Measurements from ENCODE around the gene NLRP11.

NLRP11 gene

DNA sequence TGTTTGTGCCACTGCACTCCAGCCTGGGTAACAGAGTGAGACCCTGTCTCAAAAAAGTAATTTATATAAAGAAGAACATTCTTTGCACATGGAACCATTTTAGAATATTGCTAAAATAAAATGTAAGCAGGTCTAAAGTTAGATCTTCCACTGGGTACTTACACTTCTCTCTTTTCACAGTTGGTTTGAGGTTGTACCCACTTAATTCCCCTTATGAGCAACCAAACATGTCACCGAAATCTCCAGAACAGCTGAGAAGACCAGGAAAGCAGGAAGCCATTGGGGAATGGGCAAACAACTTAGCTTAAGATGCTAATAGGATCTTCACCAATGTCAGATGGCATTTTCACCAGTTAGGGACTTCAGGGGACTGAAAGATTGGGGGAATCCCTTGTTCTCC is 23.4 kb upstream of the NLRP11 start:
- Histone ChIP-seq H3K4me3 (ENCODE audit: low read length) (peak overlapping the region; percentile 40), H3K9me2 (replicated peaks; ENCODE audit: control insufficient read depth, low read length) (no peaks in the 10 kb centered on the region), H3K4me2 (ENCODE audit: low read length) (peak overlapping the region; percentile 60)

DNA sequence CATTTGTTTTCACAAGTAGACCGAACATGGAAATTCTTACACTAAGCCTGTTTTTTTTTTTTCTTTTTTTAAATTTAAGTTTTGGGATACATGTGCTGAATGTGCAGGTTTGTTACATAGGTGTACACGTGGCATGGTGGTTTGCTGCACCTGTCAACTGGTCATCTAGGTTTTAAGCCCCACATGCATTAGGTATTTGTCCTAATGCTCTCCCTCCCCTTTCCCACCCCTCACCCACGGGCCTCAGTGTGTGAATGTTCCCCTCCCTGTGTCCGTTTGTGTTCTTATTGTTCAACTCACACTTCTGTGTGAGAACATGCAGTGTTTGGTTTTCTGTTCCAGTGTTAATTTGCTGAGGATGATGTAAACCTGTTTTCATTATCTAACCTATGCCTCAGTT is 7.1 kb upstream of the NLRP11 start:
- no peak for TF ChIP-seq EZH2phosphoT487 (IDR thresholded peaks at IDR 0.05; ENCODE audit: borderline replicate concordance, low read length)
- TF ChIP-seq, protein P1, sequence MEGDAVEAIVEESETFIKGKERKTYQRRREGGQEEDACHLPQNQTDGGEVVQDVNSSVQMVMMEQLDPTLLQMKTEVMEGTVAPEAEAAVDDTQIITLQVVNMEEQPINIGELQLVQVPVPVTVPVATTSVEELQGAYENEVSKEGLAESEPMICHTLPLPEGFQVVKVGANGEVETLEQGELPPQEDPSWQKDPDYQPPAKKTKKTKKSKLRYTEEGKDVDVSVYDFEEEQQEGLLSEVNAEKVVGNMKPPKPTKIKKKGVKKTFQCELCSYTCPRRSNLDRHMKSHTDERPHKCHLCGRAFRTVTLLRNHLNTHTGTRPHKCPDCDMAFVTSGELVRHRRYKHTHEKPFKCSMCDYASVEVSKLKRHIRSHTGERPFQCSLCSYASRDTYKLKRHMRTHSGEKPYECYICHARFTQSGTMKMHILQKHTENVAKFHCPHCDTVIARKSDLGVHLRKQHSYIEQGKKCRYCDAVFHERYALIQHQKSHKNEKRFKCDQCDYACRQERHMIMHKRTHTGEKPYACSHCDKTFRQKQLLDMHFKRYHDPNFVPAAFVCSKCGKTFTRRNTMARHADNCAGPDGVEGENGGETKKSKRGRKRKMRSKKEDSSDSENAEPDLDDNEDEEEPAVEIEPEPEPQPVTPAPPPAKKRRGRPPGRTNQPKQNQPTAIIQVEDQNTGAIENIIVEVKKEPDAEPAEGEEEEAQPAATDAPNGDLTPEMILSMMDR (IDR thresholded peaks at IDR 0.05; ENCODE audit: low read depth, low read length, poor library complexity, severe bottlenecking) = no peak
- Histone ChIP-seq H3K27me3 (ENCODE audit: control insufficient read depth, low read length) (no peaks in the 10 kb centered on the region), H3K4me3 (ENCODE audit: low read length) (no peak overlapping the region), H4K20me1 (ENCODE audit: control insufficient read depth, insufficient read depth, low read depth, low read length) (no peaks in the 10 kb centered on the region), H3K4me1 (ENCODE audit: control insufficient read depth, low read length) (peaks cover 4% of the 10 kb centered on the region), H3K79me2 (ENCODE audit: control insufficient read depth, low read length) (no peaks in the 10 kb centered on the region), H3K27ac (ENCODE audit: low read depth, low read length) (no peak overlapping the region), H3K9me3 (ENCODE audit: control insufficient read depth, insufficient read depth, low read length) (no peaks in the 10 kb centered on the region), H3K36me3 (ENCODE audit: control insufficient read depth, low read length) (no peaks in the 10 kb centered on the region), H3K4me2 (ENCODE audit: low read length) (no peak overlapping the region), H3K9me2 (replicated peaks; ENCODE audit: control insufficient read depth, low read length) (no peaks in the 10 kb centered on the region), H3F3A (ENCODE audit: control insufficient read depth, insufficient read depth) (no peaks in the 10 kb centered on the region)

More for the DNA sequence above, 23.4 kb upstream of the NLRP11 start:
- Histone ChIP-seq H4K20me1 (ENCODE audit: control insufficient read depth, insufficient read depth, low read depth, low read length) (no peaks in the 10 kb centered on the region), H3K27me3 (ENCODE audit: control insufficient read depth, low read length) (peaks cover 12% of the 10 kb centered on the region), H3F3A (ENCODE audit: control insufficient read depth, insufficient read depth) (peaks cover 31% of the 10 kb centered on the region), H3K36me3 (ENCODE audit: control insufficient read depth, low read length) (peaks cover 9% of the 10 kb centered on the region), H3K27ac (ENCODE audit: low read depth, low read length) (peak overlapping the region; percentile 85), H3K9me3 (ENCODE audit: control insufficient read depth, insufficient read depth, low read length) (0 out of 2 replicates have a peak, but pooled peaks cover 3% of the 10 kb centered on the region), H3K4me1 (ENCODE audit: control insufficient read depth, low read length) (peaks cover 73% of the 10 kb centered on the region), H3K79me2 (ENCODE audit: control insufficient read depth, low read length) (peaks cover 25% of the 10 kb centered on the region)
- TF ChIP-seq, protein P1 (IDR thresholded peaks at IDR 0.05; ENCODE audit: low read depth, low read length, poor library complexity, severe bottlenecking) = no peak
- TF ChIP-seq EZH2phosphoT487 (IDR thresholded peaks at IDR 0.05; ENCODE audit: borderline replicate concordance, low read length) = no peak

GRCh38 chr19:55838251-55838650 is 6.5 kb upstream of the NLRP11 start:
- no peak overlapping the region for H3K4me3 ChIP-seq (ENCODE audit: low read length)
- no peaks in the 10 kb centered on the region for H3K9me2 ChIP-seq (replicated peaks; ENCODE audit: control insufficient read depth, low read length)
- H3K4me2 ChIP-seq (ENCODE audit: low read length) = no peak overlapping the region
- no peaks in the 10 kb centered on the region for H3K4me1 ChIP-seq (ENCODE audit: control insufficient read depth, low read length)
- TF ChIP-seq, protein P1 (IDR thresholded peaks at IDR 0.05; ENCODE audit: low read depth, low read length, poor library complexity, severe bottlenecking) = no peak
- no peak for TF ChIP-seq EZH2phosphoT487 (IDR thresholded peaks at IDR 0.05; ENCODE audit: borderline replicate concordance, low read length)
- H4K20me1 ChIP-seq (ENCODE audit: control insufficient read depth, insufficient read depth, low read depth, low read length) = no peaks in the 10 kb centered on the region
- no peaks in the 10 kb centered on the region for H3K36me3 ChIP-seq (ENCODE audit: control insufficient read depth, low read length)
- H3F3A ChIP-seq (ENCODE audit: control insufficient read depth, insufficient read depth) = no peaks in the 10 kb centered on the region
- no peaks in the 10 kb centered on the region for H3K79me2 ChIP-seq (ENCODE audit: control insufficient read depth, low read length)
- H3K9me3 ChIP-seq (ENCODE audit: control insufficient read depth, insufficient read depth, low read length) = no peaks in the 10 kb centered on the region
- H3K27me3 ChIP-seq (ENCODE audit: control insufficient read depth, low read length) = no peaks in the 10 kb centered on the region
- H3K27ac ChIP-seq (ENCODE audit: low read depth, low read length) = no peak overlapping the region

Measured in DOHH2 (cell line).